K562 (cell line): Measurements from ENCODE around the gene ADAM22. TPM values are rescaled to one million over a fixed set of nuclear protein-coding genes. Genes with fewer than 3 reads are reported as not detected.

Experiments used
- ATAC-seq: fragments of 200-7000 bp; cut with Tn5 transposase; 3 replicates; pipeline ENCODE4 v1.9.1; 2020; ENCODE audit warnings: moderate library complexity
- BruUV-seq: library from RNA; stranded (reverse); fragments of 400-500 nt; replicated peaks from 2 replicates; lab custom pipeline; 2021; lab: Mats Ljungman, UMichigan
- CTCF ChIA-PET: fragments of 300-600 bp; formaldehyde crosslinking; extraction: SDS; loops from one replicate; lab custom pipeline; 2021; ENCODE audit warnings: low intra/inter-chr PET ratio; lab: Yijun Ruan, JAX
- POLR2A ChIA-PET: fragments of 300-600, 350-650 bp; sonication (Branson Sonifier 250); formaldehyde crosslinking; extraction: SDS; loops from one replicate; lab custom pipeline; 2021; ENCODE audit warnings: antibody characterized with exemption, inconsistent platforms; lab: Yijun Ruan, JAX
- DNase-seq, 4 experiments: peaks; one replicate each; pipeline versions ENCODE4 v3.0.0 to v3.0.0-alpha.2; 2011 to 2018; ENCODE audit warnings: low spot score in 3 of 4, mixed read lengths in 3 of 4; ENCODE audit errors: extremely low read depth in 1 of 4
- FAIRE-seq: peaks from 2 replicates; lab custom pipeline; 2011; peaks lifted over from hg19 to GRCh38; lab: Jason Lieb, UNC
- H2AFZ ChIP-seq: 2 replicates; pipeline ENCODE4 v1.6.0; 2011; ENCODE audit warnings: low read depth, low read length, control low read depth, inconsistent platforms
- H3K27ac ChIP-seq: fragments of 200-600 bp; 3 replicates; pipeline ENCODE4 v1.8.0; 2011; ENCODE audit warnings: low read depth, mild to moderate bottlenecking, control low read depth, inconsistent platforms, low read length, moderate library complexity, mixed read lengths; ENCODE audit errors: extremely low read depth
- H3K27me3 ChIP-seq, 2 experiments: fragments of 300-600 bp in 1 of 2; 2 replicates in 1 of 2; 3 replicates in 1 of 2; pipeline versions ENCODE4 v1.6.0 to v1.8.0; 2011; ENCODE audit warnings: inconsistent platforms in 2 of 2, low read length in 2 of 2, mild to moderate bottlenecking in 1 of 2, mixed read lengths in 1 of 2, moderate library complexity in 1 of 2; ENCODE audit not compliant: control insufficient read depth in 2 of 2, insufficient read depth in 2 of 2
- H3K36me3 ChIP-seq: fragments of 300-600 bp; 3 replicates; pipeline ENCODE4 v1.8.0; 2011; ENCODE audit warnings: mild to moderate bottlenecking, low read length, inconsistent platforms; ENCODE audit not compliant: control insufficient read depth, insufficient read depth
- H3K4me1 ChIP-seq, 2 experiments: fragments of 200-600 bp in 1 of 2; replicated peaks in 1 of 2; 2 replicates in 1 of 2; 3 replicates in 1 of 2; pipeline versions ENCODE4 v1.5.1 to v1.8.0; 2011; ENCODE audit warnings: inconsistent platforms in 2 of 2, low read length in 2 of 2, mild to moderate bottlenecking in 1 of 2, mixed read lengths in 1 of 2, moderate library complexity in 1 of 2; ENCODE audit not compliant: control insufficient read depth in 2 of 2, insufficient read depth in 2 of 2
- H3K4me2 ChIP-seq: 2 replicates; pipeline ENCODE4 v1.6.1; 2011; ENCODE audit warnings: low read length, control low read depth, inconsistent platforms, mixed read lengths; ENCODE audit not compliant: insufficient read depth
- H3K4me3 ChIP-seq: fragments of 200-600 bp; sonication (generic), shearing (Covaris generic); 2 replicates; pipeline ENCODE4 v1.5.1; 2016; ENCODE audit warnings: control low read depth, inconsistent platforms
- H3K79me2 ChIP-seq: fragments of 200-600 bp; 3 replicates; pipeline ENCODE4 v1.8.0; 2011; ENCODE audit warnings: low read length, inconsistent platforms; ENCODE audit not compliant: control insufficient read depth, insufficient read depth
- H3K9ac ChIP-seq, 2 experiments: 2 replicates each; pipeline versions ENCODE4 v1.6.0 to v1.6.1; 2011; ENCODE audit warnings: low read depth in 2 of 2, low read length in 2 of 2, control low read depth in 1 of 2, inconsistent platforms in 1 of 2, mild to moderate bottlenecking in 1 of 2, mixed read lengths in 1 of 2; ENCODE audit not compliant: insufficient read depth in 1 of 2
- H3K9me1 ChIP-seq: one replicate; pipeline ENCODE4 v1.6.0; 2011; ENCODE audit warnings: inconsistent platforms, mild to moderate bottlenecking, low read length, moderate library complexity; ENCODE audit not compliant: control insufficient read depth, insufficient read depth
- H3K9me3 ChIP-seq: replicated peaks from 2 replicates; pipeline ENCODE4 v1.5.1; 2011; ENCODE audit warnings: low read depth, low read length, inconsistent platforms; ENCODE audit not compliant: control insufficient read depth, insufficient read depth
- H4K20me1 ChIP-seq: replicated peaks from 2 replicates; pipeline ENCODE4 v1.6.1; 2011; ENCODE audit warnings: low read length, inconsistent platforms, mixed read lengths; ENCODE audit not compliant: control insufficient read depth, insufficient read depth
- CBFB ChIP-seq: sonication (generic); formaldehyde crosslinking; IDR thresholded peaks from 2 replicates; pipeline ENCODE4 v1.4.0; 2020; ENCODE audit warnings: mild to moderate bottlenecking, missing genetic modification reagents
- KDM1A ChIP-seq, 2 experiments: fragments of 450-650 bp; IDR thresholded peaks; 2 replicates each; pipeline ENCODE4 v1.6.1; 2016; ENCODE audit warnings: mild to moderate bottlenecking in 2 of 2
- MNT ChIP-seq, 2 experiments: fragments of 450-650 bp; conservative IDR thresholded peaks; 2 replicates each; pipeline ENCODE4 v1.6.1; 2017; ENCODE audit warnings: mild to moderate bottlenecking in 2 of 2, moderate library complexity in 2 of 2
- PRPF4 ChIP-seq: fragments of 200-400 bp; formaldehyde crosslinking; IDR thresholded peaks from one replicate; pipeline ENCODE4 v1.6.1; 2017; ENCODE audit warnings: low read length, low read depth, mild to moderate bottlenecking; ENCODE audit not compliant: insufficient read depth, poor library complexity, severe bottlenecking
- PYGO2 ChIP-seq: fragments of 450-650 bp; IDR thresholded peaks from 2 replicates; pipeline ENCODE4 v1.6.1; 2016; ENCODE audit warnings: mild to moderate bottlenecking, missing genetic modification characterization, moderate library complexity, missing compliant biosample characterization
- RREB1 ChIP-seq: fragments of 250-450 bp; sonication (Bioruptor Pico); IDR thresholded peaks from 2 replicates; pipeline ENCODE4 v1.4.0; 2020
- SIN3B ChIP-seq: fragments of 450-650 bp; IDR thresholded peaks from 2 replicates; pipeline ENCODE4 v1.6.1; 2017; ENCODE audit warnings: low read depth, mild to moderate bottlenecking, moderate library complexity
- ZC3H11A ChIP-seq: IDR thresholded peaks from 2 replicates; pipeline ENCODE4 v1.6.1; 2012; ENCODE audit warnings: low read depth, low read length, improper control_type of control experiment
- WGBS: fragments of 100-300 bp; shearing (Covaris generic); methylation state at CpG from one replicate; pipeline ENCODE4 v1.1.6; 2016; ENCODE audit warnings: low coverage, mixed read lengths; ENCODE audit not compliant: insufficient coverage; ENCODE audit errors: missing lambda C conversion rate; 5-methylcytosine and 5-hydroxymethylcytosine counted together
- in situ Hi-C: fragments of 300-500 bp; cut with MboI; formaldehyde crosslinking; loops from 4 replicates; pipeline ENCODE4 v1.15.0; 2018; ENCODE audit warnings: inconsistent platforms, mixed read lengths
- intact Hi-C: fragments of 100-400 bp; cut with micrococcal nuclease; formaldehyde crosslinking; loops from 2 replicates; pipeline ENCODE4 v1.14.2; 2022
- polyA plus RNA-seq, 8 experiments: library from polyadenylated mRNA; depleted of rRNA in 4 of 8; stranded (reverse) in 5 of 8; unstranded in 3 of 8; fragments of >200 nt; fragmentation: Nextera tagmentation in 2 of 8; fragmentation: Illumina TruSeq in 1 of 8; extraction: Ambion mirVana in 2 of 8; extraction: Trizol in 1 of 8; gene quantifications; 2 replicates each; pipeline versions ENCODE4 v1.2.1 to v1.2.3, GENCODE V29; 2011 to 2014; ENCODE audit warnings: inconsistent platforms in 1 of 8, missing spikeins in 1 of 8
- total RNA-seq, 7 experiments: library from RNA; depleted of rRNA in 6 of 7; stranded (reverse); fragments of >200 nt in 6 of 7; fragmentation: Illumina TruSeq in 2 of 7; extraction: Trizol in 2 of 7; gene quantifications; 2 replicates each; pipeline versions ENCODE4 v1.2.1 to v1.2.3, GENCODE V29; 2011 to 2021; ENCODE audit warnings: low replicate concordance in 1 of 7

ADAM22 gene
- total and polyA plus RNA-seq, 9 of the 15 experiments (the other 6 are each of a cell fraction or from before 2014, with no cell fraction given): 0.01 to 0.58 (median 0.18) TPM

- in situ Hi-C loops: no loop called here
- TF ChIP-seq CBFB (CRISPR knock-in tag) (no peak), PRPF4 (no peak), MNT (conservative IDR thresholded peaks at IDR 0.05) (no peak), ZC3H11A (no peak), RREB1 (CRISPR knock-in tag) (no peak), KDM1A (IDR thresholded peaks at IDR 0.05) (no peak), PYGO2 (tag) (no peak), SIN3B (no peak)
- ChIA-PET POLR2A (no interaction called here), CTCF (no interaction called here)
- intact Hi-C loops: no loop called here
- no peak overlapping the region for H3K9ac ChIP-seq
- H3K4me2 ChIP-seq: no peak overlapping the region
- H3K36me3 ChIP-seq: no peaks in the 10 kb centered on the region
- no peak for ATAC-seq
- no peak for DNase-seq
- no peaks in the 10 kb centered on the region for H3K4me1 ChIP-seq
- FAIRE-seq: no peak
- H3K27me3 ChIP-seq: no peaks in the 10 kb centered on the region
- no TSS peak for BruUV-seq
- no peaks in the 10 kb centered on the region for H4K20me1 ChIP-seq
- H3K9me1 ChIP-seq: no peaks in the 10 kb centered on the region
- no peak overlapping the region for H3K4me3 ChIP-seq
- H3K9me3 ChIP-seq: no peaks in the 10 kb centered on the region
- H3K79me2 ChIP-seq: no peaks in the 10 kb centered on the region
- WGBS: 0% methylated on average over 6 of the region's 6 CpGs
- H3K27ac ChIP-seq: no peak overlapping the region
- H2AFZ ChIP-seq: no peak overlapping the region
Measured at GRCh38 chr7:88001744-88002530, 67.9 kb downstream of the ADAM22 start.
